Epithelial cell of proximal tubule (primary cell): ENCODE data around the gene NPAS3. TPM values are rescaled to one million over a fixed set of nuclear protein-coding genes. Genes with fewer than 3 reads are reported as not detected.

ENCODE experiments used
- DNase-seq: peaks from one replicate; pipeline ENCODE4 v3.0.0-alpha.2; 2011; ENCODE audit warnings: low read depth
- H3K4me3 ChIP-seq: 2 replicates; pipeline ENCODE4 v1.5.1; 2011; ENCODE audit warnings: low read depth, mild to moderate bottlenecking, low read length
- total RNA-seq: library from RNA; depleted of rRNA; stranded (reverse); fragments of >200 nt; gene quantifications from 2 replicates; pipeline ENCODE4 v1.2.3, GENCODE V29; 2015
- TF ChIP-seq, protein P1 (sequence below): conservative IDR thresholded peaks from 2 replicates; pipeline ENCODE4 v1.5.1; 2012; ENCODE audit warnings: low read depth, mild to moderate bottlenecking, low read length

NPAS3 gene
- total RNA-seq, 1 donor from 2014 or later = 0.35 TPM

DNA sequence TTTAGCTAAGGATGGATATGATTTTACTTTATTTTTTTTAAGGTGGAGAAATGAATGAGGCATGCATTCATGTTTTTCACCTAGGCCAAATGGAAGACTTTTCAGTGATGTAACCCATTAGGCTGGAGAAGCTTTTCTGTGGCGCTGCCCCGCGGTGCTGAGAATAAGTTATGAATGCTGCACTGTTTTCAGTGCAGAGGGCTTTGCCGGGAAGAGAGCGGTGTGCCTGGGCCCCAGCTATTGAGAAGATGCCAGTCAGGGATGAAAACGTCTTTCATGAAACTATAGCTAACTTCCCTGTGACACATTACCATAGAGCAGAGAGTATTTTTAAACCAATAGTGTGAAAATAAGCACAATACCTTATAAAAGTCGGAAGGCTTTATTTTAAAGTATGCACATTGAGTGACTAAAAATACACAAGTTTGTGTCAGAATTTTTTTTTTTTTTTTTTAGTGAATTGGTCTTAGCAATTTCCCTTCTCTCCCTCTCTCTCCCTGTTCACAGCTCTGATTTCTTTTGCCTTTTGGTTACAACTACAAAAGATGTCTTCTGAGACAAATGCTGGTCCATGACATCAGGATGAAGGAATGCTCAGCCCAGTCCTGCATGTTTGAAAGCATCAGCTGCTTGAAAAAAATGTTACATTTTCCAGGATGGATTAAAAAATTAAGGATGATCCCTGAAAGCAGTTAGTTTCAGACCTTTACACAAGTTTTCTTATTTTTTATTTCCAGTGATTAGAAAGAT lies 48.3 kb downstream of the NPAS3 start:
- TF ChIP-seq, protein P1, sequence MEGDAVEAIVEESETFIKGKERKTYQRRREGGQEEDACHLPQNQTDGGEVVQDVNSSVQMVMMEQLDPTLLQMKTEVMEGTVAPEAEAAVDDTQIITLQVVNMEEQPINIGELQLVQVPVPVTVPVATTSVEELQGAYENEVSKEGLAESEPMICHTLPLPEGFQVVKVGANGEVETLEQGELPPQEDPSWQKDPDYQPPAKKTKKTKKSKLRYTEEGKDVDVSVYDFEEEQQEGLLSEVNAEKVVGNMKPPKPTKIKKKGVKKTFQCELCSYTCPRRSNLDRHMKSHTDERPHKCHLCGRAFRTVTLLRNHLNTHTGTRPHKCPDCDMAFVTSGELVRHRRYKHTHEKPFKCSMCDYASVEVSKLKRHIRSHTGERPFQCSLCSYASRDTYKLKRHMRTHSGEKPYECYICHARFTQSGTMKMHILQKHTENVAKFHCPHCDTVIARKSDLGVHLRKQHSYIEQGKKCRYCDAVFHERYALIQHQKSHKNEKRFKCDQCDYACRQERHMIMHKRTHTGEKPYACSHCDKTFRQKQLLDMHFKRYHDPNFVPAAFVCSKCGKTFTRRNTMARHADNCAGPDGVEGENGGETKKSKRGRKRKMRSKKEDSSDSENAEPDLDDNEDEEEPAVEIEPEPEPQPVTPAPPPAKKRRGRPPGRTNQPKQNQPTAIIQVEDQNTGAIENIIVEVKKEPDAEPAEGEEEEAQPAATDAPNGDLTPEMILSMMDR = no peak
- H3K4me3 ChIP-seq = no peak overlapping the region
- DNase-seq = no peak

GRCh38 chr14:32991691-32992090 lies 53.0 kb downstream of the NPAS3 start:
- TF ChIP-seq, protein P1 = no peak
- no peak for DNase-seq
- H3K4me3 ChIP-seq = no peak overlapping the region

- H3K4me3 ChIP-seq = no peak overlapping the region
- TF ChIP-seq, protein P1 = no peak
- no peak for DNase-seq
Observed at GRCh38 chr14:32993921-32994320, 55.2 kb downstream of the NPAS3 start.

GRCh38 chr14:32996343-32996742 lies 57.7 kb downstream of the NPAS3 start:
- TF ChIP-seq, protein P1 = no peak
- H3K4me3 ChIP-seq = no peak overlapping the region
- no peak for DNase-seq

DNA sequence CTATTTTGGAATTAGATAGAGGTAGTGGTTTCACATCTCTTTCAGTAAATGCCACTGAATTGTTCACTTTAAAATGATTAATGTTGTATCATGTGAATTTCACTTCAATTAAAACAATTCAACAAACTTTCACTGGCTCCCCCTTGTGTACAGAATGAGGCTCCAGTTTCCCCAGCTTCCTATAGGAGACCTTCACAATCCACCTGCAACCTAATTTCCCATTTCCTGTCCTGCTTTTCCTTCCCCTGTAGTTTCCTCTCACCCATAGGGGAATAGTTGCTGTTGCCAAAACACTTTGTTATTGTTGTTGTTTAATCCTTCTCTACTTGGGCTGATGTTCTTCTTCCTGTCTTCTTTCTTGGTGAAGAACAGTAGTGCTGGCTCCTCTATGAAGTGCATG lies 59.8 kb downstream of the NPAS3 start:
- TF ChIP-seq, protein P1 = peak; percentile 74
- peak; percentile 1 for DNase-seq
- H3K4me3 ChIP-seq = no peak overlapping the region

GRCh38 chr14:33009673-33010072 lies 71.0 kb downstream of the NPAS3 start:
- H3K4me3 ChIP-seq = no peak overlapping the region
- DNase-seq = no peak
- TF ChIP-seq, protein P1 = no peak

- no peak for DNase-seq
- TF ChIP-seq, protein P1 = no peak
- H3K4me3 ChIP-seq = no peak overlapping the region
Observed at GRCh38 chr14:33010495-33010894, 71.8 kb downstream of the NPAS3 start.
